ENCODE results near the gene ZNF879. TPM values are rescaled to one million over a fixed set of nuclear protein-coding genes. Genes with fewer than 3 reads are reported as not detected.

Gene ZNF879
- 2.1 and 2.2 TPM in 2 replicates for polyA plus RNA-seq (2011; rRNA removed)
- 1.6 and 2.4 TPM in 2 replicates for polyA minus RNA-seq (2011; rRNA and poly(A)+ RNA removed)

DNA sequence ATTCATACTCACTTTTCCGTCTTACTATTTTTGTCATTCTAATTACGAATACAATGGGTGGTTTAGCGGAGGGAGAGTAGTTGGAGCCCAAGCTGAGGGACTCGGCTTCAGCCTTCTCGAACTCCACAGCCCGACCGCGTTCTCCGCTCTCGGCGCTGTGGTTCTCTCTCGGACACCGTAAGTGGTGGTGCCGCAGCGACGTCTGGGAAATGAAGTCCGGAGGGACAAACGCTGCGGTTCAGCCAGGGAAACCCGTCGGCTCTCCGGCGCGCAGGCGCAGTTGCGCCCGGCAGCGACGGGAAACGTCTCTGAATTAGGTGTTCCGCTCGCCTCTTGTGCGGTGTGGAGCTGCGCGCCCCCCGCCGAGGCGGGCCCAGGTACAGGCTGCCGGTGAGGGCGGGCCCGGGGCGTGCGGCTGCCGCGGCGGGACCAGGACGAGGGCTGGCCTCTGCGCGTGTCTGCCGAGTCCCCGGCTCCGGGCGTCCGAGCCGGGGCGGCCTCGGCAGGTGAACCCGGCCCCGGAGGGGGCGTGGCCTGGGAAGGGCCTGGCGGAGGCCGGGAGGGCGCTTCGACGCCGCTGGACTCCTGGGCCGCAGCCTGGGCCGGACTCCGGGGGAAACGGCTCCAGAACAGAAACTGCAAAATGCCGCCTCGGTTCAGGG is at the start of gene ZNF879:
TSS of gene ZNF879 (plus strand) at position 277 of the 662 bp plus-strand sequence. CDS start 1,201 bp downstream, outside the sequence.
- POLR2A ChIA-PET = no interaction called here
- CTCF ChIA-PET = no interaction called here

DNA sequence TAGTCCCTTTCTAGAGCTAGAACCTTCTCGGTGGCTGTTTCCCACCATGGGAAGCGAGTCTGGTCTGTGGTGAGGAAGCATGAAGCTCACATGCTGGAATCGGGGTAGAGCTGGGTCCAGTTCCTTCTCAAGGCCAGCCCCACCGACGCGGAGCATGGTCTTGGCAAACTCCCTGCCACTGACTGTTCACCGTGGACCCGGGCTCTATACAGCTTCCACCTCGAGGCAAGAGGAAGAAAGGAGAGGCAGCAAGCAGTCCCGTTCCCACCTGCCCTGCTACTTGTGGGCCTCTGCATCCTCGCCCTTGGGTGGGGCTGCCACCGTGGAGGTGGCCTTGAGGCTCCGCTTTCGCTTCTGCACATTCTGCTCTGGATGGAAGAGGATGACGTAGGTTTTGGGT is 42.2 kb upstream of the ZNF879 start:
- Histone ChIP-seq H3K4me3 (ENCODE audit: low read depth, low read length) (no peak overlapping the region), H3K36me3 (ENCODE audit: control insufficient read depth, insufficient read depth, low read length) (no peaks in the 10 kb centered on the region), H3K27me3 (ENCODE audit: control insufficient read depth, insufficient read depth, low read length) (no peaks in the 10 kb centered on the region)
- ChIA-PET POLR2A (no interaction called here), CTCF (no interaction called here)
- no peak for TF ChIP-seq CTCF (IDR thresholded peaks at IDR 0.05; ENCODE audit: insufficient read depth, low read depth, low read length)
- no peak for DNase-seq (ENCODE audit: low read depth)

More for the DNA sequence above, at the start of gene ZNF879:
- no peak for TF ChIP-seq CTCF (IDR thresholded peaks at IDR 0.05; ENCODE audit: insufficient read depth, low read depth, low read length)
- H3K36me3 ChIP-seq (ENCODE audit: control insufficient read depth, insufficient read depth, low read length) = peaks cover 12% of the 10 kb centered on the region
- peak within 1 kb of the TSS; percentile 59 for H3K4me3 ChIP-seq (ENCODE audit: low read depth, low read length)
- H3K27me3 ChIP-seq (ENCODE audit: control insufficient read depth, insufficient read depth, low read length) = no peaks in the 10 kb centered on the region
- peak; percentile 63 for DNase-seq (ENCODE audit: low read depth)

DNA sequence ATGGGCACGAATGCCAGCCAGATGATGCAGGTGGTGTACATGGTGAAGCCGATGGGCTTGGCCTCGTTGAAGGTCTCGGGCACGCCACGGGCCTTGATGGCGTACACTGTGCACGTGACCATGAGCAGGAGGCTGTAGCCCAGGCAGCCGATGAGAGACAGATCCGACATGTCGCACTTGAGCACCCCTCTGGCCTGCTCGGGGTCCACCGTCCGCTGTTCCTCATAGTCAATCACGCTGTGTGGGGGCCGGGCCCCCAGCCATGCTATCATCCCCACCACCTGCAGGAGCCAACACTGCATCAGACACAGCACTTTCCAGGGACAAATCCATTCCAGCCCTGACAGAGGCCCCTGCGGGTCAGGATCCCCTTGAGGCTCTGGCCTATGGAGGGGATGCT is 40.7 kb upstream of the ZNF879 start:
- H3K36me3 ChIP-seq (ENCODE audit: control insufficient read depth, insufficient read depth, low read length) = no peaks in the 10 kb centered on the region
- H3K27me3 ChIP-seq (ENCODE audit: control insufficient read depth, insufficient read depth, low read length) = no peaks in the 10 kb centered on the region
- no peak for TF ChIP-seq CTCF (IDR thresholded peaks at IDR 0.05; ENCODE audit: insufficient read depth, low read depth, low read length)
- H3K4me3 ChIP-seq (ENCODE audit: low read depth, low read length) = no peak overlapping the region
- CTCF ChIA-PET = no interaction called here
- DNase-seq (ENCODE audit: low read depth) = no peak
- POLR2A ChIA-PET = no interaction called here

GRCh38 chr5:178983728-178984127 is 39.9 kb upstream of the ZNF879 start:
- DNase-seq (ENCODE audit: low read depth) = no peak
- CTCF ChIA-PET = no interaction called here
- Histone ChIP-seq H3K4me3 (ENCODE audit: low read depth, low read length) (no peak overlapping the region), H3K36me3 (ENCODE audit: control insufficient read depth, insufficient read depth, low read length) (no peaks in the 10 kb centered on the region), H3K27me3 (ENCODE audit: control insufficient read depth, insufficient read depth, low read length) (no peaks in the 10 kb centered on the region)
- POLR2A ChIA-PET = no interaction called here
- no peak for TF ChIP-seq CTCF (IDR thresholded peaks at IDR 0.05; ENCODE audit: insufficient read depth, low read depth, low read length)

DNA sequence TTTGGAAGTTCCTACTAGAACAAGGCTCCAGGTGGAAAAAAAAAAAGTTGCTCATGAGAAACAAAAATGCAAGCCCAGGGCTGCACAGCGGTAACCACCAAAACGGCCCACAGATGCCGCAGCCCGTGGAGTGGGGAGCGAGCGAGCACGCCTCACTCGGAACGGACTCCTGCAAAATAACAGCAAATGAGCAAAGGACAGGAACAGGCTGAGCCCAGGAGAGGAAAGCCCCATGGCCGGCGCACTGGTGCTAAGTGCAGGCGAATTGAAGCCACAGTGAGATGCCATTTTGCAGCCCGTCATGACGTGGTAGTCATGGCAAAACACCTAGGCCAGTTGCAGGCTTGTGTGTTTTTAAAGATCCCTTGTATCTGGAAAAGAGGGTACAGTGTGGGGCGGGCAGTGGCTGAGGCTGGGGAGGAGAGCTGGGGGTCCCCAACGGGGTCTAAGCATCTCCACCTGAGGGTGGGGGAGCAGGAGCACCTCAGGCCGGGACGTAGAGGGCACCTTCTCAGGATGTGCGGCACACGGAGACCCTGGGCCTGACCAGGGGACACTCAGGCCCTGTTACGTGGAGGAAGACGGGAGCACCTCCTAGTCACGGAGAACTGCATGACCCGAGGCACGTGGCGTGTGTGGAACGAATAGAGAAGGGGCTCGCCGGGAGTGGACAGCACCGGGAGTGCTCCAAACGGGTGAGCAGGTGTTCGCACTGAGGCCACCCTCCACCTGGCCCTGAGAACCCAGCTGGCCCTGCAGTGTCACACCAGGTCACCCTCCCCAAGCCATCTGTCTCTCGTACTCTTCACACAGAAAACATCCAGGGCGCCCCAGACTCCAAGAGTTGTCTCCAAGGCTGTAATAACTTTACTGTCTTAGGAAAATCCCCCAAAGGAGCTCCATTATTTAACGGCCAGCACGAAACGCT is 39.2 kb upstream of the ZNF879 start:
- POLR2A ChIA-PET = no interaction called here
- H3K27me3 ChIP-seq (ENCODE audit: control insufficient read depth, insufficient read depth, low read length) = no peaks in the 10 kb centered on the region
- no peak for TF ChIP-seq CTCF (IDR thresholded peaks at IDR 0.05; ENCODE audit: insufficient read depth, low read depth, low read length)
- CTCF ChIA-PET = no interaction called here
- no peaks in the 10 kb centered on the region for H3K36me3 ChIP-seq (ENCODE audit: control insufficient read depth, insufficient read depth, low read length)
- no peak overlapping the region for H3K4me3 ChIP-seq (ENCODE audit: low read depth, low read length)
- no peak for DNase-seq (ENCODE audit: low read depth)

Data from BJ (cell line).